LNCAP (cell line): ENCODE results near the gene PDXP.

Source experiments
- CTCF ChIP-seq: fragments of 450-650 bp; IDR thresholded peaks from 2 replicates; pipeline ENCODE4 v1.5.1; 2017; ENCODE audit warnings: mild to moderate bottlenecking

Gene PDXP

GRCh38 chr22:37618072-37618656, 40.4 kb upstream of the PDXP start:
- no peak for TF ChIP-seq CTCF

- no peak for TF ChIP-seq CTCF
These were observed 39.8 kb upstream of the PDXP start for GRCh38 chr22:37618674-37619073.

- TF ChIP-seq CTCF = no peak
These were observed 38.5 kb upstream of the PDXP start for GRCh38 chr22:37619991-37620390.

- TF ChIP-seq CTCF = no peak
These were observed 37.1 kb upstream of the PDXP start for GRCh38 chr22:37621352-37621860.

GRCh38 chr22:37623075-37624016, 35.2 kb upstream of the PDXP start:
- peak; percentile 96 for TF ChIP-seq CTCF

GRCh38 chr22:37624017-37624365, 34.5 kb upstream of the PDXP start:
- TF ChIP-seq CTCF = no peak

GRCh38 chr22:37624876-37625275, 33.6 kb upstream of the PDXP start:
- no peak for TF ChIP-seq CTCF
